Stimulated activated CD4-positive, alpha-beta T cell treated with anti-CD3 and anti-CD28 coated beads, Interleukin-15, amount 100 ng/mL, for 1 hour (primary cell): ENCODE measurements around the gene ANKRD11.
"Not testable (repeated sequence)": the region's sequence is repeated elsewhere in the genome, so short reads cannot be mapped to it uniquely, and the experiment has no call there.

Experiments used
- DNase-seq, 2 donors: peaks; one replicate each; pipeline ENCODE4 v3.0.0-alpha.2; 2020; ENCODE audit warnings: low read depth in 1 of 2, low spot score in 1 of 2

ANKRD11 gene

GRCh38 chr16:89248196-89248982 lies 242.0 kb downstream of the ANKRD11 start:
- DNase-seq: no peak

- DNase-seq: not testable (repeated sequence)
Measured at GRCh38 chr16:89247734-89248075, 242.7 kb downstream of the ANKRD11 start.

GRCh38 chr16:89246903-89247733 lies 243.2 kb downstream of the ANKRD11 start:
- peak; percentile 94 to 97 for DNase-seq

- no peak for DNase-seq
Measured at GRCh38 chr16:89246383-89246902, 243.9 kb downstream of the ANKRD11 start.

GRCh38 chr16:89244754-89245153 lies 245.6 kb downstream of the ANKRD11 start:
- no peak for DNase-seq

- not testable (repeated sequence) for DNase-seq
Measured at GRCh38 chr16:89244264-89244663, 246.1 kb downstream of the ANKRD11 start.

- no peak for DNase-seq
Measured at GRCh38 chr16:89243664-89244063, 246.7 kb downstream of the ANKRD11 start.

GRCh38 chr16:89242795-89243200 lies 247.6 kb downstream of the ANKRD11 start:
- no peak for DNase-seq

- peak; percentile 51 to 59 for DNase-seq
Measured at GRCh38 chr16:89241187-89242007, 249.0 kb downstream of the ANKRD11 start.

GRCh38 chr16:89237733-89238132 lies 252.6 kb downstream of the ANKRD11 start:
- DNase-seq: no peak

- no peak for DNase-seq
Measured at GRCh38 chr16:89233678-89234490, 256.5 kb downstream of the ANKRD11 start.

GRCh38 chr16:89232107-89232506 lies 258.3 kb downstream of the ANKRD11 start:
- DNase-seq: no peak

- DNase-seq: no peak
Measured at GRCh38 chr16:89230255-89230654, 260.1 kb downstream of the ANKRD11 start.

GRCh38 chr16:89224665-89225064 lies 265.7 kb downstream of the ANKRD11 start:
- no peak for DNase-seq

- DNase-seq: no peak
Measured at GRCh38 chr16:89222931-89223330, 267.4 kb downstream of the ANKRD11 start.

- no peak for DNase-seq
Measured at GRCh38 chr16:89221604-89222003, 268.8 kb downstream of the ANKRD11 start.

- no peak for DNase-seq
Measured at GRCh38 chr16:89219365-89219764, 271.0 kb downstream of the ANKRD11 start.
